H9 (cell line): Measurements from ENCODE around the gene HK3. TPM values are rescaled to one million over a fixed set of nuclear protein-coding genes. Genes with fewer than 3 reads are reported as not detected.

ENCODE experiments used
- DNase-seq: peaks from one replicate; pipeline ENCODE4 v3.0.0-alpha.2; 2017
- H2AFZ ChIP-seq: one replicate; pipeline ENCODE4 v1.6.1; 2013; ENCODE audit warnings: mild to moderate bottlenecking, low read length, control low read depth, moderate library complexity
- H2AK5ac ChIP-seq: 2 replicates; pipeline ENCODE4 v1.6.1; 2013; ENCODE audit warnings: low read length, control low read depth, mixed read lengths; ENCODE audit not compliant: insufficient read length
- H2BK120ac ChIP-seq: one replicate; pipeline ENCODE4 v1.6.1; 2013; ENCODE audit warnings: low read depth, mild to moderate bottlenecking, low read length, control low read depth, inconsistent platforms; ENCODE audit not compliant: poor library complexity, severe bottlenecking
- H2BK12ac ChIP-seq: 2 replicates; pipeline ENCODE4 v1.6.1; 2013; ENCODE audit warnings: low read length, control low read depth, mixed read lengths, low read depth; ENCODE audit not compliant: insufficient read length
- H2BK15ac ChIP-seq: 2 replicates; pipeline ENCODE4 v1.6.1; 2013; ENCODE audit warnings: low read depth, low read length, control low read depth
- H2BK20ac ChIP-seq: one replicate; pipeline ENCODE4 v1.6.1; 2013; ENCODE audit warnings: low read depth, mild to moderate bottlenecking, low read length, control low read depth, inconsistent platforms; ENCODE audit not compliant: poor library complexity, severe bottlenecking
- H2BK5ac ChIP-seq: 2 replicates; pipeline ENCODE4 v1.6.1; 2013; ENCODE audit warnings: low read length, control low read depth, mixed read lengths; ENCODE audit not compliant: insufficient read length
- H3K14ac ChIP-seq: 2 replicates; pipeline ENCODE4 v1.6.1; 2013; ENCODE audit warnings: low read length, control low read depth; ENCODE audit not compliant: insufficient read depth
- H3K18ac ChIP-seq: 2 replicates; pipeline ENCODE4 v1.6.1; 2013; ENCODE audit warnings: low read depth, mild to moderate bottlenecking, mixed read lengths, low read length, control low read depth; ENCODE audit not compliant: insufficient read length
- H3K23ac ChIP-seq: 2 replicates; pipeline ENCODE4 v1.6.1; 2013; ENCODE audit warnings: low read length, control low read depth, mixed read lengths, low read depth; ENCODE audit not compliant: insufficient read length
- H3K23me2 ChIP-seq: 2 replicates; pipeline ENCODE4 v1.6.1; 2013; ENCODE audit warnings: low read depth, mild to moderate bottlenecking, mixed read lengths, low read length, control low read depth; ENCODE audit not compliant: insufficient read length, poor library complexity, severe bottlenecking
- H3K27ac ChIP-seq: 2 replicates; pipeline ENCODE4 v1.5.1; 2013; ENCODE audit warnings: low read length, control low read depth, mixed read lengths, low read depth; ENCODE audit not compliant: insufficient read length
- H3K27me3 ChIP-seq: 2 replicates; pipeline ENCODE4 v1.6.1; 2013; ENCODE audit warnings: low read length, control low read depth, inconsistent platforms; ENCODE audit not compliant: insufficient read depth
- H3K4ac ChIP-seq: 2 replicates; pipeline ENCODE4 v1.6.1; 2013; ENCODE audit warnings: low read depth, mild to moderate bottlenecking, control low read depth, inconsistent platforms, low read length, moderate library complexity
- H3K4me1 ChIP-seq: 2 replicates; pipeline ENCODE4 v1.6.1; 2013; ENCODE audit warnings: low read length, control low read depth, inconsistent platforms; ENCODE audit not compliant: insufficient read depth
- H3K4me2 ChIP-seq: 2 replicates; pipeline ENCODE4 v1.6.1; 2013; ENCODE audit warnings: low read length, control low read depth, mixed read lengths; ENCODE audit not compliant: insufficient read length, insufficient read depth
- H3K56ac ChIP-seq: 2 replicates; pipeline ENCODE4 v1.6.1; 2013; ENCODE audit warnings: low read depth, mild to moderate bottlenecking, mixed read lengths, low read length, control low read depth; ENCODE audit not compliant: insufficient read length
- H3K79me1 ChIP-seq: 2 replicates; pipeline ENCODE4 v1.6.1; 2013; ENCODE audit warnings: low read depth, mild to moderate bottlenecking, moderate library complexity, low read length, control low read depth, inconsistent platforms; ENCODE audit not compliant: insufficient read depth, poor library complexity, severe bottlenecking
- H3K79me2 ChIP-seq: 2 replicates; pipeline ENCODE4 v1.6.1; 2013; ENCODE audit warnings: low read length, control low read depth, inconsistent platforms; ENCODE audit not compliant: insufficient read depth
- H3K9ac ChIP-seq: 2 replicates; pipeline ENCODE4 v1.6.1; 2013; ENCODE audit warnings: low read length, control low read depth, mixed read lengths; ENCODE audit not compliant: insufficient read length; ENCODE audit errors: extremely low read depth
- H3K9me3 ChIP-seq: one replicate; pipeline ENCODE4 v1.6.1; 2013; ENCODE audit warnings: low read depth, low read length, inconsistent platforms; ENCODE audit not compliant: control insufficient read depth
- H3T11ph ChIP-seq: one replicate; pipeline ENCODE4 v1.6.1; 2013; ENCODE audit warnings: mild to moderate bottlenecking, low read length, control low read depth, inconsistent platforms
- H4K20me1 ChIP-seq: one replicate; pipeline ENCODE4 v1.6.1; 2013; ENCODE audit not compliant: control insufficient read depth, insufficient read length, insufficient read depth
- H4K5ac ChIP-seq: 2 replicates; pipeline ENCODE4 v1.6.1; 2013; ENCODE audit warnings: low read depth, mild to moderate bottlenecking, mixed read lengths, low read length, control low read depth; ENCODE audit not compliant: insufficient read length
- H4K8ac ChIP-seq: replicated peaks from 2 replicates; pipeline ENCODE4 v1.6.1; 2013; ENCODE audit warnings: low read length, control low read depth, mixed read lengths, low read depth; ENCODE audit not compliant: insufficient read length
- H4K91ac ChIP-seq: 2 replicates; pipeline ENCODE4 v1.6.1; 2013; ENCODE audit warnings: low read depth, mild to moderate bottlenecking, moderate library complexity, mixed read lengths, low read length, control low read depth; ENCODE audit not compliant: insufficient read length
- H3K27ac Mint-ChIP-seq, 3 experiments: 2 replicates in 2 of 3; 3 replicates in 1 of 3; pipeline ENCODE4 v1.8.0; 2020 to 2021; ENCODE audit warnings: mixed read lengths in 3 of 3, mild to moderate bottlenecking in 1 of 3, moderate library complexity in 1 of 3
- H3K27me3 Mint-ChIP-seq: 2 replicates; pipeline ENCODE4 v1.8.0; 2021; ENCODE audit warnings: low read depth, mild to moderate bottlenecking, moderate library complexity, mixed read lengths
- H3K36me3 Mint-ChIP-seq, 3 experiments: 2 replicates in 2 of 3; 3 replicates in 1 of 3; pipeline ENCODE4 v1.8.0; 2020 to 2021; ENCODE audit warnings: low read depth in 3 of 3, mixed read lengths in 3 of 3; ENCODE audit not compliant: insufficient read depth in 1 of 3
- H3K4me1 Mint-ChIP-seq, 2 experiments: 2 replicates each; pipeline ENCODE4 v1.8.0; 2020; ENCODE audit warnings: mixed read lengths in 2 of 2
- H3K4me3 Mint-ChIP-seq, 2 experiments: 2 replicates in 1 of 2; 3 replicates in 1 of 2; pipeline ENCODE4 v1.8.0; 2020 to 2021; ENCODE audit warnings: mild to moderate bottlenecking in 2 of 2, mixed read lengths in 2 of 2, moderate library complexity in 1 of 2
- H3K9me3 Mint-ChIP-seq, 2 experiments: 2 replicates in 1 of 2; 3 replicates in 1 of 2; pipeline ENCODE4 v1.8.0; 2020; ENCODE audit warnings: mild to moderate bottlenecking in 2 of 2, mixed read lengths in 2 of 2, moderate library complexity in 1 of 2
- CTCF ChIP-seq: fragments of 200-600 bp; sonication (generic); conservative IDR thresholded peaks from 3 replicates; pipeline ENCODE4 v1.8.0; 2021; ENCODE audit warnings: antibody characterized with exemption, mild to moderate bottlenecking
- WGBS: extraction: QIAGEN DNeasy Blood & Tissue Kit; methylation state at CpG from one replicate; pipeline ENCODE4 v1.1.7; 2013; ENCODE audit warnings: missing lambda C conversion rate, low lambda C conversion rate, mixed read lengths; ENCODE audit not compliant: insufficient read length; ENCODE audit errors: extremely low coverage; 5-methylcytosine and 5-hydroxymethylcytosine counted together
- total RNA-seq: library from RNA; stranded (reverse); gene quantifications from 2 replicates; pipeline ENCODE4 v1.2.1, GENCODE V29; 2021

The HK3 gene
- total RNA-seq, 1 experiment from 2014 or later, result not detected

- H3K79me1 ChIP-seq, result no peaks in the 10 kb centered on the region
- no peak overlapping the region for H3K18ac ChIP-seq
- H3K27ac Mint-ChIP-seq, result peak overlapping the region in 1 of 3 experiments; percentile 76; a peak in 2 of 7 replicates
- H2AFZ ChIP-seq, result no peak overlapping the region
- H3K9me3 ChIP-seq, result no peaks in the 10 kb centered on the region
- no peaks in the 10 kb centered on the region for H3K36me3 Mint-ChIP-seq
- H3K79me2 ChIP-seq, result no peaks in the 10 kb centered on the region
- no peak overlapping the region for H2BK120ac ChIP-seq
- H4K8ac ChIP-seq, result no peak overlapping the region
- WGBS, result no CpG with 5 or more reads among the region's 9 CpGs
- no peaks in the 10 kb centered on the region for H3K4me1 ChIP-seq
- H3K23me2 ChIP-seq, result no peaks in the 10 kb centered on the region
- peaks cover 24% of the 10 kb centered on the region for H3K27me3 Mint-ChIP-seq
- peaks cover 0 to 2% of the 10 kb centered on the region in 2 experiments; a peak in 2 of 5 replicates for H3K9me3 Mint-ChIP-seq
- H4K20me1 ChIP-seq, result no peaks in the 10 kb centered on the region
- no peak overlapping the region for H2BK5ac ChIP-seq
- no peak overlapping the region for H3K14ac ChIP-seq
- H4K91ac ChIP-seq, result no peak overlapping the region
- no peak overlapping the region for H3K4me3 Mint-ChIP-seq
- H3T11ph ChIP-seq, result no peak overlapping the region
- H3K4me1 Mint-ChIP-seq, result peaks cover 2 to 27% of the 10 kb centered on the region in 2 experiments; a peak in 3 of 4 replicates
- DNase-seq, result no peak
- H3K4ac ChIP-seq, result no peak overlapping the region
- no peaks in the 10 kb centered on the region for H3K27me3 ChIP-seq
- no peak overlapping the region for H2AK5ac ChIP-seq
- no peak overlapping the region for H3K23ac ChIP-seq
- H4K5ac ChIP-seq, result no peak overlapping the region
- H3K9ac ChIP-seq, result no peak overlapping the region
- H2BK20ac ChIP-seq, result no peak overlapping the region
- no peak overlapping the region for H3K27ac ChIP-seq
- no peak overlapping the region for H3K56ac ChIP-seq
- no peak overlapping the region for H2BK15ac ChIP-seq
- no peak for TF ChIP-seq CTCF
- H3K4me2 ChIP-seq, result no peak overlapping the region
- no peak overlapping the region for H2BK12ac ChIP-seq
Observed at GRCh38 chr5:176830995-176831423, 68.1 kb downstream of the HK3 start.

Other genes starting within 250 kb of the HK3 start
- 4.4 and 5.3 TPM in 2 replicates for gene UNC5A, start 88.8 kb downstream of the HK3 start, total RNA-seq
- gene UIMC1, start 107.4 kb upstream of the HK3 start, total RNA-seq, result 46.2 and 53.0 TPM in 2 replicates
- gene ZNF346, start 123.3 kb upstream of the HK3 start, total RNA-seq, result 21.1 and 22.7 TPM in 2 replicates
- 52.8 and 56.3 TPM in 2 replicates for gene FGFR4, start 187.6 kb upstream of the HK3 start, total RNA-seq
- 197 and 213 TPM in 2 replicates for gene NSD1, start 234.4 kb upstream of the HK3 start, total RNA-seq